Lung (tissue), 12 donors: ENCODE measurements around the gene SEC23IP. TPM values are rescaled to one million over a fixed set of nuclear protein-coding genes. Genes with fewer than 3 reads are reported as not detected.

Experiments used
- ATAC-seq: fragments of 200-7000 bp; cut with Tn5 transposase; one replicate; pipeline ENCODE4 v1.9.1; 2020; ENCODE audit warnings: moderate number of reproducible peaks; ENCODE audit not compliant: insufficient read depth, low FRiP score
- DNase-seq, 3 donors: peaks; one replicate each; pipeline ENCODE4 v3.0.0-alpha.2; 2013 to 2017
- H3K27ac ChIP-seq, 2 donors: one replicate each; pipeline ENCODE4 v1.5.1; 2013; ENCODE audit warnings: mild to moderate bottlenecking in 2 of 2, moderate library complexity in 2 of 2, control low read depth in 1 of 2, inconsistent platforms in 1 of 2, low read depth in 1 of 2, low read length in 1 of 2
- H3K27me3 ChIP-seq, 3 donors: one replicate each; pipeline ENCODE4 v1.5.1; 2013; ENCODE audit warnings: low read length in 2 of 3; ENCODE audit not compliant: control insufficient read depth in 3 of 3, insufficient read depth in 3 of 3
- H3K36me3 ChIP-seq, 4 donors: one replicate each; pipeline ENCODE4 v1.5.1; 2013; ENCODE audit warnings: low read length in 4 of 4, mild to moderate bottlenecking in 1 of 4, moderate library complexity in 1 of 4; ENCODE audit not compliant: control insufficient read depth in 4 of 4, insufficient read depth in 4 of 4
- H3K4me1 ChIP-seq, 5 donors: one replicate each; pipeline ENCODE4 v1.5.1; 2013; ENCODE audit warnings: low read length in 5 of 5, mild to moderate bottlenecking in 2 of 5, moderate library complexity in 1 of 5; ENCODE audit not compliant: control insufficient read depth in 5 of 5, insufficient read depth in 5 of 5
- H3K4me3 ChIP-seq: one replicate; pipeline ENCODE4 v1.5.1; 2013; ENCODE audit warnings: mild to moderate bottlenecking, control low read depth, moderate library complexity
- H3K9ac ChIP-seq, 2 donors: one replicate each; pipeline ENCODE4 v1.5.1; 2013; ENCODE audit warnings: low read length in 2 of 2, control low read depth in 1 of 2; ENCODE audit not compliant: insufficient read depth in 1 of 2
- H3K9me3 ChIP-seq, 4 donors: one replicate each; pipeline ENCODE4 v1.5.1; 2013; ENCODE audit warnings: low read length in 3 of 4, mild to moderate bottlenecking in 1 of 4, moderate library complexity in 1 of 4; ENCODE audit not compliant: control insufficient read depth in 4 of 4, insufficient read depth in 3 of 4
- CTCF ChIP-seq: IDR thresholded peaks from 2 replicates; pipeline ENCODE4 v1.5.1; 2012; ENCODE audit warnings: mild to moderate bottlenecking; ENCODE audit errors: control extremely low read depth, extremely low read depth
- WGBS, 2 donors: extraction: QIAGEN DNeasy Blood & Tissue Kit; methylation state at CpG; one replicate each; pipeline ENCODE4 v1.1.7; 2013; 5-methylcytosine and 5-hydroxymethylcytosine counted together
- polyA plus RNA-seq, 2 donors: library from polyadenylated mRNA; stranded (reverse); fragments of 200-250 nt; gene quantifications; one replicate each; pipeline ENCODE4 v1.2.1, GENCODE V29; 2013
- total RNA-seq, 2 donors: library from RNA; depleted of rRNA in 1 of 2; stranded (reverse); fragments of >200 nt in 1 of 2; gene quantifications; one replicate each; pipeline ENCODE4 v1.2.1, GENCODE V29; 2014 to 2021
- donor health status: control.
- donor health status: control.
- donor health status: Bipolar disorder and iron deficiency.
- donor health status: healthy.
- donor health status: DM: yes; HTN: yes; CAD: no.

Gene SEC23IP
- total and polyA plus RNA-seq, 4 donors, result 9.3 to 69.4 (median 30.1) TPM

- ATAC-seq, result no peak
- H3K27ac ChIP-seq, result no peak overlapping the region
- H3K4me1 ChIP-seq, result no peaks in the 10 kb centered on the region
- H3K4me3 ChIP-seq, result no peak overlapping the region
- H3K27me3 ChIP-seq, result no peaks in the 10 kb centered on the region
- peaks cover 0 to 9% (median 5%) of the 10 kb centered on the region in 4 donors for H3K9me3 ChIP-seq
- no peak for DNase-seq
- no peak overlapping the region for H3K9ac ChIP-seq
- no peak for TF ChIP-seq CTCF
- no peaks in the 10 kb centered on the region for H3K36me3 ChIP-seq
Observed at GRCh38 chr10:119962837-119963236, 70.3 kb downstream of the SEC23IP start.

GRCh38 chr10:119967066-119967465 lies 74.5 kb downstream of the SEC23IP start:
- Histone ChIP-seq H3K9ac (no peak overlapping the region), H3K27ac (no peak overlapping the region), H3K36me3 (no peaks in the 10 kb centered on the region), H3K4me3 (no peak overlapping the region), H3K4me1 (peaks cover 0 to 9% (median 0%) of the 10 kb centered on the region in 5 donors), H3K27me3 (no peaks in the 10 kb centered on the region), H3K9me3 (peaks cover 0 to 9% (median 5%) of the 10 kb centered on the region in 4 donors)
- ATAC-seq, result no peak
- no peak for TF ChIP-seq CTCF
- 65 to 88% methylated on average over 1 of the region's 1 CpG for WGBS, 2 donors
- no peak for DNase-seq

- H3K27ac ChIP-seq, result no peak overlapping the region
- H3K4me1 ChIP-seq, result peaks cover 0 to 9% (median 0%) of the 10 kb centered on the region in 5 donors
- DNase-seq, result peak; percentile 23 to 65 (median 58)
- no peak for TF ChIP-seq CTCF
- H3K4me3 ChIP-seq, result no peak overlapping the region
- no peaks in the 10 kb centered on the region for H3K36me3 ChIP-seq
- WGBS, 2 donors, result 50 to 71% methylated on average over 1 of the region's 1 CpG
- no peak overlapping the region for H3K9ac ChIP-seq
- H3K27me3 ChIP-seq, result no peaks in the 10 kb centered on the region
- peaks cover 0 to 9% (median 4%) of the 10 kb centered on the region in 4 donors for H3K9me3 ChIP-seq
- no peak for ATAC-seq
Observed at GRCh38 chr10:119969609-119970008, 77.1 kb downstream of the SEC23IP start.

- WGBS, 2 donors, result 90 to 96% methylated on average over 1 of the region's 1 CpG
Observed at GRCh38 chr10:119970107-119970506, 77.6 kb downstream of the SEC23IP start.

More at GRCh38 chr10:119970107-119970506, 77.6 kb downstream of the SEC23IP start:
- no peak overlapping the region for H3K27ac ChIP-seq
- no peak overlapping the region for H3K4me3 ChIP-seq
- DNase-seq (peak in 1 of 3 donors; percentile 8), ATAC-seq (no peak)
- no peaks in the 10 kb centered on the region for H3K36me3 ChIP-seq
- no peak for TF ChIP-seq CTCF
- peaks cover 0 to 9% (median 0%) of the 10 kb centered on the region in 5 donors for H3K4me1 ChIP-seq
- H3K9me3 ChIP-seq, result peaks cover 0 to 9% (median 4%) of the 10 kb centered on the region in 4 donors
- no peak overlapping the region for H3K9ac ChIP-seq
- no peaks in the 10 kb centered on the region for H3K27me3 ChIP-seq
